ENCODE data around the gene SPRTN. TPM values are rescaled to one million over a fixed set of nuclear protein-coding genes. Genes with fewer than 3 reads are reported as not detected.

The SPRTN gene
- total and polyA plus RNA-seq, 2 of the 8 experiments (the other 6 are each of a cell fraction or from before 2014, with no cell fraction given): 6.6 to 15.1 TPM

DNA sequence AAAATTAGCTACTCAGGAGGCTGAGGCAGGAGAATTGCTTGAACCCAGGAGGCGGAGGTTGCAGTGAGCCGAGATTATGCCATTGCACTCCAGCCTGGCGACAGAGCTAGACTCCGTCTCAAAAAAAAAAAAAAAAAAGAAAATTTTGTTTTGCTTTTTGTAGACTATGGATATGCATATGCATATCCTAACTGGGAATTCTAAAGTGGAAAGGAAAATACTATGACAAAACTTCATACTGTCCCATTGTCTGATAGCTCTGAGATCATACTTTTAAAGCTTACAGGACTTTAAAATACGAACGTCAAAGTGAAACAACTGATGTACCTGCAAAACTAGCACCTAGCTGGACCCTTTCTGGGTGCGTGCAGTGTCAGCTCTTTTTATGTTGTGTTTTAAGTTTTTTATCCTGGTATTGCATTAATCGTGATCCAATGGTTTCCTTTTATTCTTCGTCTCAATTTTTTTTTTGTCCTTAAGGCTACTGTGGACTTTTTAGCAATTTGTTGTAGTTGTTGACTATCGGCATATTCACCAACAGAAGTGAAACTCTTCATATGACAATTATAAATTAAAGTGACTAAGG, 19.2 kb downstream of the SPRTN start:
- Histone ChIP-seq H3K14ac (ENCODE audit: insufficient read length) (no peak overlapping the region), H3K4me3 (ENCODE audit: extremely low read depth in 1 of 4, insufficient read depth in 2 of 4, low read depth in 3 of 4, low read length in 4 of 4) (no peak overlapping the region), H3K27ac (ENCODE audit: low read depth, low read length) (no peak overlapping the region), H4K5ac (ENCODE audit: insufficient read length, low read depth, low read length) (no peak overlapping the region), H4K91ac (replicated peaks; ENCODE audit: insufficient read length, low read length) (no peak overlapping the region), H3K4ac (replicated peaks; ENCODE audit: insufficient read length, low read depth, low read length) (no peak overlapping the region), H3K9ac (replicated peaks in 1 of 4; ENCODE audit: extremely low read depth in 1 of 4, low read depth in 3 of 4, low read length in 3 of 4) (no peak overlapping the region), H3K23me2 (ENCODE audit: low read depth, low read length) (no peaks in the 10 kb centered on the region), H3K4me2 (ENCODE audit: insufficient read depth in 1 of 2, low read depth in 2 of 2, low read length in 2 of 2) (no peak overlapping the region), H2AK5ac (ENCODE audit: low read depth, low read length) (no peak overlapping the region), H3K4me1 (replicated peaks in 1 of 4; ENCODE audit: control insufficient read depth in 3 of 4, insufficient read depth in 4 of 4, low read length in 3 of 4) (no peaks in the 10 kb centered on the region), H3K23ac (ENCODE audit: insufficient read length) (no peak overlapping the region), H3K79me1 (ENCODE audit: low read depth, low read length) (no peaks in the 10 kb centered on the region), H4K20me1 (replicated peaks in 1 of 2; ENCODE audit: control insufficient read depth in 1 of 2, insufficient read depth in 2 of 2, low read length in 2 of 2) (peaks cover 0 to 2% of the 10 kb centered on the region in 2 experiments), H4K8ac (ENCODE audit: extremely low read depth, insufficient read depth, low read length) (no peak overlapping the region), H3K18ac (ENCODE audit: extremely low read depth, low read length) (no peak overlapping the region), H2BK5ac (ENCODE audit: low read depth, low read length) (no peak overlapping the region), H2BK120ac (replicated peaks; ENCODE audit: low read depth, low read length) (no peak overlapping the region), H2BK12ac (ENCODE audit: low read depth, low read length) (no peak overlapping the region), H3K36me3 (ENCODE audit: control insufficient read depth in 2 of 4, insufficient read depth in 4 of 4, low read length in 3 of 4) (peaks cover 0 to 9% (median 4%) of the 10 kb centered on the region in 4 experiments; a peak in 5 of 8 replicates), H3K79me2 (ENCODE audit: control insufficient read depth in 1 of 2, insufficient read depth in 2 of 2, low read length in 2 of 2) (no peaks in the 10 kb centered on the region), H2AFZ (ENCODE audit: low read length) (no peak overlapping the region), H3K56ac (replicated peaks; ENCODE audit: insufficient read length, low read depth, low read length) (no peak overlapping the region), H3K27me3 (replicated peaks in 1 of 4; ENCODE audit: control insufficient read depth in 3 of 4, extremely low read depth in 1 of 4, insufficient read depth in 3 of 4, low read length in 3 of 4) (no peaks in the 10 kb centered on the region), H3K9me3 (ENCODE audit: insufficient read depth in 2 of 2, low read depth in 1 of 2, low read length in 1 of 2) (no peaks in the 10 kb centered on the region), H2BK15ac (ENCODE audit: low read length) (no peak overlapping the region), H2BK20ac (ENCODE audit: low read length) (no peak overlapping the region)
- POLR2A ChIA-PET (ENCODE audit: partially characterized antibody): interaction anchor here (0.6 kb wide), 2 partner anchors 224 to 230 kb away, joined by 4 read pairs; no protein-coding TSS in a partner anchor
- CTCF ChIA-PET (ENCODE audit: partially characterized antibody): interaction anchor here (0.6 to 2.5 kb wide), 28 partner anchors 9 to 802 kb away, joined by 3 to 12 read pairs (median 4); partner anchors contain the start of gene SPRTN
- FAIRE-seq (no peak), DNase-seq (ENCODE audit: low read depth in 1 of 2, low spot score in 2 of 2) (no peak)
- TF ChIP-seq TBP (IDR thresholded peaks at IDR 0.05; ENCODE audit: low read depth, low read length) (no peak), BCL11A (IDR thresholded peaks at IDR 0.05; ENCODE audit: low read depth in 2 of 2, low read length in 2 of 2) (no peak)
- WGBS, 2 experiments (ENCODE audit: extremely low coverage in 1 of 2, insufficient coverage in 1 of 2, insufficient read length in 1 of 2, insufficient replicate concordance in 2 of 2, low coverage in 1 of 2, low lambda C conversion rate in 2 of 2, missing lambda C conversion rate in 1 of 2): 79% methylated on average over 10 of the region's 10 CpGs; no CpG with 5 or more reads in 1 of the 2 experiments
